ENCODE measurements around the gene PLD1.

DNA sequence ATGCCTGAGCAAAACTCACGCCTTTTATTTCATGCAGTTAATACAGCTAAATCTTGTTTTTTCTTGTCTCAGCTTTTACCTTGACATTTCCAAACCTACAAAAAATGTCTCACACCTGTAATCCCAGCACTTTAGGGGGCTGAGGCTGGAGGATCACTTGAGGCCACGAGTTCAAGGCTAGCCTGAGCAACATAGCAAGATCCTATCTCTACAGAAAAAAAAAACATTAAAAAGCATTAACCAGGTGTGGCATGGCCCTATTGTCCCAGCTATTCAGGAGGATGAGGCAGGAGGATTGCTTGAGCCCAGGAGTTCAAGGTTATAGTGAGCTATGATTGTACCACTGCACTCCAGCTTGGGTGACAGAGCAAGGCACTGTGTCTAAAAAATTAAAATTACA, 29.0 kb upstream of the PLD1 start:
- TF ChIP-seq, protein P1, sequence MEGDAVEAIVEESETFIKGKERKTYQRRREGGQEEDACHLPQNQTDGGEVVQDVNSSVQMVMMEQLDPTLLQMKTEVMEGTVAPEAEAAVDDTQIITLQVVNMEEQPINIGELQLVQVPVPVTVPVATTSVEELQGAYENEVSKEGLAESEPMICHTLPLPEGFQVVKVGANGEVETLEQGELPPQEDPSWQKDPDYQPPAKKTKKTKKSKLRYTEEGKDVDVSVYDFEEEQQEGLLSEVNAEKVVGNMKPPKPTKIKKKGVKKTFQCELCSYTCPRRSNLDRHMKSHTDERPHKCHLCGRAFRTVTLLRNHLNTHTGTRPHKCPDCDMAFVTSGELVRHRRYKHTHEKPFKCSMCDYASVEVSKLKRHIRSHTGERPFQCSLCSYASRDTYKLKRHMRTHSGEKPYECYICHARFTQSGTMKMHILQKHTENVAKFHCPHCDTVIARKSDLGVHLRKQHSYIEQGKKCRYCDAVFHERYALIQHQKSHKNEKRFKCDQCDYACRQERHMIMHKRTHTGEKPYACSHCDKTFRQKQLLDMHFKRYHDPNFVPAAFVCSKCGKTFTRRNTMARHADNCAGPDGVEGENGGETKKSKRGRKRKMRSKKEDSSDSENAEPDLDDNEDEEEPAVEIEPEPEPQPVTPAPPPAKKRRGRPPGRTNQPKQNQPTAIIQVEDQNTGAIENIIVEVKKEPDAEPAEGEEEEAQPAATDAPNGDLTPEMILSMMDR (conservative IDR thresholded peaks at IDR 0.05): no peak
- no peak for TF ChIP-seq EZH2 (IDR thresholded peaks at IDR 0.05; ENCODE audit: low read depth)

Measured in PC-9 (cell line).